Measurements from ENCODE around the gene RFX2. TPM values are rescaled to one million over a fixed set of nuclear protein-coding genes. Genes with fewer than 3 reads are reported as not detected.
A peak's percentile ranks its signal among the peaks of the same experiment; 100 is the strongest.

RFX2 gene
- total RNA-seq, 1 experiment from 2014 or later: 4.6 TPM

DNA sequence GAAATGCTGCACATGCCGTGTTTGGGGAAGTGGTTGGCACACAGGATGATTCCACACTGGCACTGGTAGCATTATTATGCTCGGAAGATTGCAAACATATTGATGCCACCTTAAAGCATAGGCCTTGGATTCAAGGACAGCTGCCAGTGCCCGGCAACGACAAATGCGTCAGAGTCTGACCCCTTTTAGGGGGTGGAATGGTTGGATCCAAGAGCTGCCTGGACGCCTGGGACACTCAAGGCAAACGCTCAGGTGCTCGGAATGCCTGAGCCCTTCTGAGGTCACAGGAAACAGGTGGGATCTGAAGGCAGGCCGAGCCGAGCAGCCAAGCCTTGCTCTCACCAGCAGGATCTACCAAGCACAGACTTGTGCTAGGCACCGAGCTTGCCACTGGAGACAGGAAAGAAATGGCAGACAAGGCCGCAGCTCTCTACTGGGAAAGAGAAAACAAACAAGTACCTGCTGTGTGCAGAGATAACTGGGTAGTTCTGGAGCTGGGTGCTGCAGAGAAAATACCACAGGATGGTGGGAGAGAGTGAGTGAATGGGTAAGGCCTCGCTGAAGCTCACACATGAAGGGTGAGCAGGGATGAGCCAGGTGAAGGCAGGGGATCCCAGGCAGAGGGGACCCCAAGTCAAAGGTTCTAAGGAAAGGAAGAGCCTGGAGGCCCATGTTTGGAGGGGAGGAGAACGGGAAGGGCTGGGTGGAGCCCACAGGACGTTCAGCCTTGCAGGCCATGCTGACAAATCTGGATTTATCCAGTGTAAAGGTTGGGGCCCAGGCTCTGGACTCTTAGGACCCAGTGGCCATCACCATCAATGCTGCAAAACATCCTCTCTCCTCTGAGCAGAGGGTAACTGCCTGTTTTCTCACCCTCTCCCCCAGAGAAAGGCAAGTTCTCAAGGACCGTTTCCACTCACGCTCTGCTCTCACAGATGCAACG, 141.6 kb downstream of the RFX2 start (continued):
- TF ChIP-seq, protein P1, sequence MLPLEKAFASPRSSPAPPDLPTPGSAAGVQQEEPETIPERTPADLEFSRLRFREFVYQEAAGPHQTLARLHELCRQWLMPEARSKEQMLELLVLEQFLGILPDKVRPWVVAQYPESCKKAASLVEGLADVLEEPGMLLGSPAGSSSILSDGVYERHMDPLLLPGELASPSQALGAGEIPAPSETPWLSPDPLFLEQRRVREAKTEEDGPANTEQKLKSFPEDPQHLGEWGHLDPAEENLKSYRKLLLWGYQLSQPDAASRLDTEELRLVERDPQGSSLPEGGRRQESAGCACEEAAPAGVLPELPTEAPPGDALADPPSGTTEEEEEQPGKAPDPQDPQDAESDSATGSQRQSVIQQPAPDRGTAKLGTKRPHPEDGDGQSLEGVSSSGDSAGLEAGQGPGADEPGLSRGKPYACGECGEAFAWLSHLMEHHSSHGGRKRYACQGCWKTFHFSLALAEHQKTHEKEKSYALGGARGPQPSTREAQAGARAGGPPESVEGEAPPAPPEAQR (CRISPR knock-in tag; IDR thresholded peaks at IDR 0.05): no peak
- TF ChIP-seq SMAD3 (CRISPR knock-in tag; IDR thresholded peaks at IDR 0.05; ENCODE audit: borderline replicate concordance) (no peak), CBFB (CRISPR knock-in tag; IDR thresholded peaks at IDR 0.05; ENCODE audit: low read depth) (no peak), RORB (CRISPR knock-in tag; IDR thresholded peaks at IDR 0.05) (no peak), ZNF423 (CRISPR knock-in tag; IDR thresholded peaks at IDR 0.05) (no peak), JAZF1 (CRISPR knock-in tag; IDR thresholded peaks at IDR 0.05) (no peak), JUN (CRISPR knock-in tag; IDR thresholded peaks at IDR 0.05) (no peak)
- TF ChIP-seq, protein P2, sequence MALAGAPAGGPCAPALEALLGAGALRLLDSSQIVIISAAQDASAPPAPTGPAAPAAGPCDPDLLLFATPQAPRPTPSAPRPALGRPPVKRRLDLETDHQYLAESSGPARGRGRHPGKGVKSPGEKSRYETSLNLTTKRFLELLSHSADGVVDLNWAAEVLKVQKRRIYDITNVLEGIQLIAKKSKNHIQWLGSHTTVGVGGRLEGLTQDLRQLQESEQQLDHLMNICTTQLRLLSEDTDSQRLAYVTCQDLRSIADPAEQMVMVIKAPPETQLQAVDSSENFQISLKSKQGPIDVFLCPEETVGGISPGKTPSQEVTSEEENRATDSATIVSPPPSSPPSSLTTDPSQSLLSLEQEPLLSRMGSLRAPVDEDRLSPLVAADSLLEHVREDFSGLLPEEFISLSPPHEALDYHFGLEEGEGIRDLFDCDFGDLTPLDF (CRISPR knock-in tag; IDR thresholded peaks at IDR 0.05): no peak
- TF ChIP-seq, protein P3, sequence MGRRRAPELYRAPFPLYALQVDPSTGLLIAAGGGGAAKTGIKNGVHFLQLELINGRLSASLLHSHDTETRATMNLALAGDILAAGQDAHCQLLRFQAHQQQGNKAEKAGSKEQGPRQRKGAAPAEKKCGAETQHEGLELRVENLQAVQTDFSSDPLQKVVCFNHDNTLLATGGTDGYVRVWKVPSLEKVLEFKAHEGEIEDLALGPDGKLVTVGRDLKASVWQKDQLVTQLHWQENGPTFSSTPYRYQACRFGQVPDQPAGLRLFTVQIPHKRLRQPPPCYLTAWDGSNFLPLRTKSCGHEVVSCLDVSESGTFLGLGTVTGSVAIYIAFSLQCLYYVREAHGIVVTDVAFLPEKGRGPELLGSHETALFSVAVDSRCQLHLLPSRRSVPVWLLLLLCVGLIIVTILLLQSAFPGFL (CRISPR knock-in tag; IDR thresholded peaks at IDR 0.05; ENCODE audit: borderline replicate concordance): no peak
- TF ChIP-seq, protein P4, sequence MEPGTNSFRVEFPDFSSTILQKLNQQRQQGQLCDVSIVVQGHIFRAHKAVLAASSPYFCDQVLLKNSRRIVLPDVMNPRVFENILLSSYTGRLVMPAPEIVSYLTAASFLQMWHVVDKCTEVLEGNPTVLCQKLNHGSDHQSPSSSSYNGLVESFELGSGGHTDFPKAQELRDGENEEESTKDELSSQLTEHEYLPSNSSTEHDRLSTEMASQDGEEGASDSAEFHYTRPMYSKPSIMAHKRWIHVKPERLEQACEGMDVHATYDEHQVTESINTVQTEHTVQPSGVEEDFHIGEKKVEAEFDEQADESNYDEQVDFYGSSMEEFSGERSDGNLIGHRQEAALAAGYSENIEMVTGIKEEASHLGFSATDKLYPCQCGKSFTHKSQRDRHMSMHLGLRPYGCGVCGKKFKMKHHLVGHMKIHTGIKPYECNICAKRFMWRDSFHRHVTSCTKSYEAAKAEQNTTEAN (CRISPR knock-in tag; IDR thresholded peaks at IDR 0.05): no peak
- TF ChIP-seq, protein P5, sequence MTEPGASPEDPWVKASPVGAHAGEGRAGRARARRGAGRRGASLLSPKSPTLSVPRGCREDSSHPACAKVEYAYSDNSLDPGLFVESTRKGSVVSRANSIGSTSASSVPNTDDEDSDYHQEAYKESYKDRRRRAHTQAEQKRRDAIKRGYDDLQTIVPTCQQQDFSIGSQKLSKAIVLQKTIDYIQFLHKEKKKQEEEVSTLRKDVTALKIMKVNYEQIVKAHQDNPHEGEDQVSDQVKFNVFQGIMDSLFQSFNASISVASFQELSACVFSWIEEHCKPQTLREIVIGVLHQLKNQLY (CRISPR knock-in tag; IDR thresholded peaks at IDR 0.05): no peak
- TF ChIP-seq, protein P6, sequence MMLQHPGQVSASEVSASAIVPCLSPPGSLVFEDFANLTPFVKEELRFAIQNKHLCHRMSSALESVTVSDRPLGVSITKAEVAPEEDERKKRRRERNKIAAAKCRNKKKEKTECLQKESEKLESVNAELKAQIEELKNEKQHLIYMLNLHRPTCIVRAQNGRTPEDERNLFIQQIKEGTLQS (CRISPR knock-in tag; conservative IDR thresholded peaks at IDR 0.05): no peak

DNA sequence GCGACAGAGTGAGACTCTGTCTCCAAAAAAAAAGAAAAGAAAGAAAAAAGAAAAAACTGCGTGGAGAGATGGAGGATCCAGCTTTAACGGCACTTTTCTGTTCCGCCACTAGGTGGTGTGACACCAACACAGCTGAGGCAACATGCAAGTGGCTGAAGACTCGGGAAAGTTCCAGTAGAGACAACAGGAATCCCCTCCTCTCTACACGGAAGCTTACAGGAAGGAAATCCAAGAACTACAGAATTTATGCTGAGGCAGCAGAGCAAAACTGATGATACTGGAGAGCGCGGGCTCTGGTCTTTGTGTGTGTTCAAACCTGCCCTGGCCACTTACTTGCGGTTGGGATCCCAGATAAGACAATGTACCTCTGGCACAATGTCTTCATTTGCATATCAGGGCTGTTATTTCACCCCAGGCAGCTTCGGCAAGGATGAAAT, 142.3 kb downstream of the RFX2 start:
- TF ChIP-seq, protein P7, sequence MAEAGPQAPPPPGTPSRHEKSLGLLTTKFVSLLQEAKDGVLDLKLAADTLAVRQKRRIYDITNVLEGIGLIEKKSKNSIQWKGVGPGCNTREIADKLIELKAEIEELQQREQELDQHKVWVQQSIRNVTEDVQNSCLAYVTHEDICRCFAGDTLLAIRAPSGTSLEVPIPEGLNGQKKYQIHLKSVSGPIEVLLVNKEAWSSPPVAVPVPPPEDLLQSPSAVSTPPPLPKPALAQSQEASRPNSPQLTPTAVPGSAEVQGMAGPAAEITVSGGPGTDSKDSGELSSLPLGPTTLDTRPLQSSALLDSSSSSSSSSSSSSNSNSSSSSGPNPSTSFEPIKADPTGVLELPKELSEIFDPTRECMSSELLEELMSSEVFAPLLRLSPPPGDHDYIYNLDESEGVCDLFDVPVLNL (CRISPR knock-in tag; IDR thresholded peaks at IDR 0.05; ENCODE audit: borderline replicate concordance, low read depth): no peak
- TF ChIP-seq, protein P8, sequence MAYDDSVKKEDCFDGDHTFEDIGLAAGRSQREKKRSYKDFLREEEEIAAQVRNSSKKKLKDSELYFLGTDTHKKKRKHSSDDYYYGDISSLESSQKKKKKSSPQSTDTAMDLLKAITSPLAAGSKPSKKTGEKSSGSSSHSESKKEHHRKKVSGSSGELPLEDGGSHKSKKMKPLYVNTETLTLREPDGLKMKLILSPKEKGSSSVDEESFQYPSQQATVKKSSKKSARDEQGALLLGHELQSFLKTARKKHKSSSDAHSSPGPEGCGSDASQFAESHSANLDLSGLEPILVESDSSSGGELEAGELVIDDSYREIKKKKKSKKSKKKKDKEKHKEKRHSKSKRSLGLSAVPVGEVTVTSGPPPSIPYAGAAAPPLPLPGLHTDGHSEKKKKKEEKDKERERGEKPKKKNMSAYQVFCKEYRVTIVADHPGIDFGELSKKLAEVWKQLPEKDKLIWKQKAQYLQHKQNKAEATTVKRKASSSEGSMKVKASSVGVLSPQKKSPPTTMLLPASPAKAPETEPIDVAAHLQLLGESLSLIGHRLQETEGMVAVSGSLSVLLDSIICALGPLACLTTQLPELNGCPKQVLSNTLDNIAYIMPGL (CRISPR knock-in tag; IDR thresholded peaks at IDR 0.05): no peak
- TF ChIP-seq GABPB1 (CRISPR knock-in tag; IDR thresholded peaks at IDR 0.05) (peak; percentile 18; the same call in 1 of the 2 replicates), FOXK1 (CRISPR knock-in tag; IDR thresholded peaks at IDR 0.05) (0 out of 2 replicates have a peak, but pooled peaks have one; percentile 49)
- TF ChIP-seq, protein P9, sequence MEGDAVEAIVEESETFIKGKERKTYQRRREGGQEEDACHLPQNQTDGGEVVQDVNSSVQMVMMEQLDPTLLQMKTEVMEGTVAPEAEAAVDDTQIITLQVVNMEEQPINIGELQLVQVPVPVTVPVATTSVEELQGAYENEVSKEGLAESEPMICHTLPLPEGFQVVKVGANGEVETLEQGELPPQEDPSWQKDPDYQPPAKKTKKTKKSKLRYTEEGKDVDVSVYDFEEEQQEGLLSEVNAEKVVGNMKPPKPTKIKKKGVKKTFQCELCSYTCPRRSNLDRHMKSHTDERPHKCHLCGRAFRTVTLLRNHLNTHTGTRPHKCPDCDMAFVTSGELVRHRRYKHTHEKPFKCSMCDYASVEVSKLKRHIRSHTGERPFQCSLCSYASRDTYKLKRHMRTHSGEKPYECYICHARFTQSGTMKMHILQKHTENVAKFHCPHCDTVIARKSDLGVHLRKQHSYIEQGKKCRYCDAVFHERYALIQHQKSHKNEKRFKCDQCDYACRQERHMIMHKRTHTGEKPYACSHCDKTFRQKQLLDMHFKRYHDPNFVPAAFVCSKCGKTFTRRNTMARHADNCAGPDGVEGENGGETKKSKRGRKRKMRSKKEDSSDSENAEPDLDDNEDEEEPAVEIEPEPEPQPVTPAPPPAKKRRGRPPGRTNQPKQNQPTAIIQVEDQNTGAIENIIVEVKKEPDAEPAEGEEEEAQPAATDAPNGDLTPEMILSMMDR (IDR thresholded peaks at IDR 0.05): peak; percentile 63
- TF ChIP-seq, protein P10, sequence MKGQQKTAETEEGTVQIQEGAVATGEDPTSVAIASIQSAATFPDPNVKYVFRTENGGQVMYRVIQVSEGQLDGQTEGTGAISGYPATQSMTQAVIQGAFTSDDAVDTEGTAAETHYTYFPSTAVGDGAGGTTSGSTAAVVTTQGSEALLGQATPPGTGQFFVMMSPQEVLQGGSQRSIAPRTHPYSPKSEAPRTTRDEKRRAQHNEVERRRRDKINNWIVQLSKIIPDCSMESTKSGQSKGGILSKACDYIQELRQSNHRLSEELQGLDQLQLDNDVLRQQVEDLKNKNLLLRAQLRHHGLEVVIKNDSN (CRISPR knock-in tag; IDR thresholded peaks at IDR 0.05): 0 out of 2 replicates have a peak, but pooled peaks have one; percentile 8
- no peaks in the 10 kb centered on the region for H3K27me3 Mint-ChIP-seq (ENCODE audit: low read depth)
- POLR2A ChIA-PET: interaction anchor here (0.5 to 1.4 kb wide), 3 partner anchors 12 to 393 kb away, joined by 3 to 4 read pairs (median 4); partner anchors contain the start of gene CLPP
- H3K9me3 Mint-ChIP-seq: no peaks in the 10 kb centered on the region
- peak overlapping the region; percentile 18 for H3K4me3 Mint-ChIP-seq
- peaks cover 50% of the 10 kb centered on the region for H3K4me1 Mint-ChIP-seq
- peak; percentile 77 for DNase-seq (ENCODE audit: low spot score)
- peak; percentile 70 for ATAC-seq
- CTCF ChIA-PET: interaction anchor here (0.6 to 3.3 kb wide), 43 partner anchors 10 to 1101 kb away, joined by 3 to 95 read pairs (median 5); partner anchors contain the start of genes NDUFA11, NRTN, RANBP3 and VMAC
- H3K27ac Mint-ChIP-seq: peak overlapping the region; percentile 97
- peaks cover 6% of the 10 kb centered on the region; the same call in 1 of the 2 replicates for H3K36me3 Mint-ChIP-seq

All from WTC11 (cell line).